ENCODE data around the gene ACER3. TPM values are rescaled to one million over a fixed set of nuclear protein-coding genes. Genes with fewer than 3 reads are reported as not detected.
"Not testable (repeated sequence)": the region's sequence is repeated elsewhere in the genome, so short reads cannot be mapped to it uniquely, and the experiment has no call there.

The ACER3 gene
- polyA plus RNA-seq, 1 donor from 2014 or later = 14.9 TPM

- Histone ChIP-seq H3K4me3 (ENCODE audit: low read length) (no peak overlapping the region), H3K79me2 (replicated peaks; ENCODE audit: insufficient read depth, low read length) (no peaks in the 10 kb centered on the region), H3F3A (ENCODE audit: insufficient read depth, low read length, poor library complexity, severe bottlenecking) (no peaks in the 10 kb centered on the region), H3K27ac (ENCODE audit: low read length) (no peak overlapping the region), H3K9me3 (ENCODE audit: low read length) (no peaks in the 10 kb centered on the region), H3K9ac (ENCODE audit: low read length) (no peak overlapping the region), H2AFZ (ENCODE audit: low read depth, low read length) (no peak overlapping the region), H3K36me3 (ENCODE audit: insufficient read depth, low read length) (no peaks in the 10 kb centered on the region), H4K20me1 (ENCODE audit: insufficient read depth) (no peaks in the 10 kb centered on the region), H3K9me2 (ENCODE audit: insufficient read depth, low read length) (no peaks in the 10 kb centered on the region), H3K27me3 (ENCODE audit: insufficient read depth, low read depth, low read length) (peaks cover 9% of the 10 kb centered on the region), H3K4me2 (ENCODE audit: low read length) (no peak overlapping the region)
- TF ChIP-seq CTCF (IDR thresholded peaks at IDR 0.05; ENCODE audit: poor library complexity, severe bottlenecking) (peak; percentile 73), SMC3 (conservative IDR thresholded peaks at IDR 0.05; ENCODE audit: poor library complexity) (peak; percentile 72), RAD21 (conservative IDR thresholded peaks at IDR 0.05) (peak; percentile 61), EZH2 (IDR thresholded peaks at IDR 0.05; ENCODE audit: borderline replicate concordance, insufficient read depth, low read length, poor library complexity, severe bottlenecking) (no peak), EP300 (conservative IDR thresholded peaks at IDR 0.05; ENCODE audit: poor library complexity, severe bottlenecking) (no peak)
These were observed 186.5 kb downstream of the ACER3 start for GRCh38 chr11:77047007-77047927.

- H3K27ac ChIP-seq (ENCODE audit: low read length); H3K4me3 ChIP-seq (ENCODE audit: low read length); H3K79me2 ChIP-seq (replicated peaks; ENCODE audit: insufficient read depth, low read length); H3K9ac ChIP-seq (ENCODE audit: low read length); H3F3A ChIP-seq (ENCODE audit: insufficient read depth, low read length, poor library complexity, severe bottlenecking); H3K9me3 ChIP-seq (ENCODE audit: low read length); H3K36me3 ChIP-seq (ENCODE audit: insufficient read depth, low read length); H4K20me1 ChIP-seq (ENCODE audit: insufficient read depth); H3K27me3 ChIP-seq (ENCODE audit: insufficient read depth, low read depth, low read length); H2AFZ ChIP-seq (ENCODE audit: low read depth, low read length); H3K4me2 ChIP-seq (ENCODE audit: low read length); H3K9me2 ChIP-seq (ENCODE audit: insufficient read depth, low read length): not testable (repeated sequence)
These were observed 187.3 kb downstream of the ACER3 start for GRCh38 chr11:77047928-77048446.

DNA sequence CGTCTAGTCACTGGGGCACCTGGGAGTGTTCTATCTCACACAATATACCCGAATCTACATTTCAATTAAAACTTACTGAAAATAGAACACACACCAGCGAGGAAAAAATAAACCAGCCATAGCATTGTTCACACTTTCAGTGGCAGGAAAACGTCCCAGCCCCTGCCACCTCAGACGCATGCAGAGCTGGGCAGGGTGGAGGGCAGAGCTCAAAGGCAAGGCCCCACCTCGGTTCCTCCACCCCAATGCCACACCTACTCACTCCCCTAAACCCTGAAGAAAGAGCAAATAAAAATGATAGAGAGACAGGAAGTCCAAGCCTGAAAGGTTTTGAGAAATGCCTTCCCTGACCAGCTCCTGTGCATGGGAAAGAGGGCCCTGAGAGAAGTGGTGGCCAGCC lies 188.3 kb downstream of the ACER3 start:
- no peak overlapping the region for H3K4me3 ChIP-seq (ENCODE audit: low read length)
- no peak overlapping the region for H3K4me2 ChIP-seq (ENCODE audit: low read length)
- H3K9me2 ChIP-seq (ENCODE audit: insufficient read depth, low read length) = no peaks in the 10 kb centered on the region
- H3K79me2 ChIP-seq (replicated peaks; ENCODE audit: insufficient read depth, low read length) = no peaks in the 10 kb centered on the region
- H2AFZ ChIP-seq (ENCODE audit: low read depth, low read length) = no peak overlapping the region
- H3K27me3 ChIP-seq (ENCODE audit: insufficient read depth, low read depth, low read length) = peaks cover 9% of the 10 kb centered on the region
- H3K27ac ChIP-seq (ENCODE audit: low read length) = no peak overlapping the region
- H3K36me3 ChIP-seq (ENCODE audit: insufficient read depth, low read length) = no peaks in the 10 kb centered on the region
- no peaks in the 10 kb centered on the region for H3F3A ChIP-seq (ENCODE audit: insufficient read depth, low read length, poor library complexity, severe bottlenecking)
- TF ChIP-seq SMC3 (conservative IDR thresholded peaks at IDR 0.05; ENCODE audit: poor library complexity) = no peak
- TF ChIP-seq EZH2 (IDR thresholded peaks at IDR 0.05; ENCODE audit: borderline replicate concordance, insufficient read depth, low read length, poor library complexity, severe bottlenecking) = no peak
- TF ChIP-seq POLR2AphosphoS5 (IDR thresholded peaks at IDR 0.05) = no peak
- TF ChIP-seq EP300 (conservative IDR thresholded peaks at IDR 0.05; ENCODE audit: poor library complexity, severe bottlenecking) = no peak
- TF ChIP-seq REST (IDR thresholded peaks at IDR 0.05; ENCODE audit: borderline replicate concordance) = no peak
- TF ChIP-seq CTCF (IDR thresholded peaks at IDR 0.05; ENCODE audit: poor library complexity, severe bottlenecking) = no peak
- no peak for TF ChIP-seq MXI1 (conservative IDR thresholded peaks at IDR 0.05; ENCODE audit: poor library complexity, severe bottlenecking)
- no peak for TF ChIP-seq TAF1 (IDR thresholded peaks at IDR 0.05; ENCODE audit: low read depth)
- TF ChIP-seq RAD21 (conservative IDR thresholded peaks at IDR 0.05) = no peak
- no peaks in the 10 kb centered on the region for H3K9me3 ChIP-seq (ENCODE audit: low read length)
- no peak overlapping the region for H3K9ac ChIP-seq (ENCODE audit: low read length)
- no peaks in the 10 kb centered on the region for H4K20me1 ChIP-seq (ENCODE audit: insufficient read depth)
